A549 (cell line): ENCODE data around the gene VIPR2.

ENCODE experiments used
- JUN ChIP-seq, 2 experiments: fragments of >200 bp; sonication (Bioruptor Twin); formaldehyde crosslinking; IDR thresholded peaks; 2 replicates in 1 of 2; 3 replicates in 1 of 2; pipeline ENCODE4 v1.6.1; 2016 to 2017
- MAFK ChIP-seq: fragments of 450-650 bp; IDR thresholded peaks from 2 replicates; pipeline ENCODE4 v1.6.1; 2014; ENCODE audit not compliant: partially characterized antibody
- MAZ ChIP-seq: fragments of 150-350 bp; IDR thresholded peaks from 2 replicates; pipeline ENCODE4 v1.6.1; 2014; ENCODE audit warnings: antibody characterized with exemption, low read depth, low read length, borderline replicate concordance
- MYC ChIP-seq: IDR thresholded peaks from 2 replicates; pipeline ENCODE4 v1.6.1; 2012; ENCODE audit warnings: mild to moderate bottlenecking, inconsistent platforms, low read length, improper control_type of control experiment, borderline replicate concordance
- POLR2A ChIP-seq: IDR thresholded peaks from 2 replicates; pipeline ENCODE4 v1.6.1; 2012; ENCODE audit warnings: mild to moderate bottlenecking, low read length
- RCOR1 ChIP-seq: fragments of 150-350 bp; IDR thresholded peaks from 2 replicates; pipeline ENCODE4 v1.6.1; 2014; ENCODE audit warnings: antibody characterized with exemption, low read length, low read depth
- SMC3 ChIP-seq: fragments of >200 bp; sonication (Bioruptor Twin); formaldehyde crosslinking; IDR thresholded peaks from 3 replicates; pipeline ENCODE4 v1.6.1; 2018; ENCODE audit warnings: inconsistent platforms
- ZFP36 ChIP-seq: fragments of 450-650 bp; IDR thresholded peaks from 2 replicates; pipeline ENCODE4 v1.6.1; 2014; ENCODE audit warnings: borderline replicate concordance; ENCODE audit not compliant: partially characterized antibody
- TF ChIP-seq, protein P1 (sequence below): fragments of >200 bp; sonication (Bioruptor Twin); formaldehyde crosslinking; IDR thresholded peaks from 3 replicates; pipeline ENCODE4 v1.5.1; 2016
- TF ChIP-seq, protein P2 (sequence below): IDR thresholded peaks from 2 replicates; pipeline ENCODE4 v1.6.1; 2012
- TF ChIP-seq, protein P3 (sequence below): fragments of 150-350 bp; IDR thresholded peaks from 2 replicates; pipeline ENCODE4 v1.6.1; 2014; ENCODE audit warnings: low read depth, mild to moderate bottlenecking, low read length
- TF ChIP-seq, protein P4 (sequence below): fragments of 450-650 bp; IDR thresholded peaks from 2 replicates; pipeline ENCODE4 v1.6.1; 2014; ENCODE audit warnings: antibody characterized with exemption

DNA sequence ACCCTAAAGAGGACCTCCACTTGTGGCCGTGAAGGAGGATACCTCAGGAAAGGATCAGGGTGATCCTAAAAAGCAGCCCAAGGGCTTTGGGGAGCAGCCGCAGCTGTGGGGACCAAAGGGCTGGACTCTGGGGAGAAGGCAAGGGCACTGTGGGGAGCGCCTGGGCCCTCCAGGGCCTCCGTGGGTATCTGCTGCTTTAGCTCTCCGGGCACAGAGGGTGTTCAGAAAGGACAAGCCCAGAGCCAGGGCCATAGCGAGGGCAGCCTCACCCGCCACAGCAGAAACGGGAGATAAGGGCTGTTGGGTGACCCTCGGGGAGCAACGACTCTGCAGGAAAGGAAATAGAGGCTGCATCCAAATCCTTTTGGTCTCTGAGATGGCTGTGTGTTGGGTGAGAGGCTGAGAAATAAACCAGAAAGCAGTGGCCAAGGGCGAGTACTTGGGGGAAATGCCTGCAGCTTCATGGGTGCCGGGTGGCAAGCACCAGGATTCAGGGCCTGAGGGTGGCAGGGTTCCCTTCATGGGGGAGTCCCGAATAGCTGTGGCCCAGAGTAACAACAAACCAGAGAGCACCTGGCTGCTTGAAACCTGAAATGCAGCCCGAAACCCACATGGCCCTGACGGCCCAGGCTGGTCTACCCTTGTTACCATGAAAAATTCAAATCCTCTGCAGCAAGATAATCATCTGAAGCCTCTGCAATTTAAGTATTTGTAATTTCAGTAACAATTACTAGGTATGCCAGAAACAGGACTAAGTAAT is 95.2 kb downstream of the VIPR2 start:
- TF ChIP-seq, protein P1, sequence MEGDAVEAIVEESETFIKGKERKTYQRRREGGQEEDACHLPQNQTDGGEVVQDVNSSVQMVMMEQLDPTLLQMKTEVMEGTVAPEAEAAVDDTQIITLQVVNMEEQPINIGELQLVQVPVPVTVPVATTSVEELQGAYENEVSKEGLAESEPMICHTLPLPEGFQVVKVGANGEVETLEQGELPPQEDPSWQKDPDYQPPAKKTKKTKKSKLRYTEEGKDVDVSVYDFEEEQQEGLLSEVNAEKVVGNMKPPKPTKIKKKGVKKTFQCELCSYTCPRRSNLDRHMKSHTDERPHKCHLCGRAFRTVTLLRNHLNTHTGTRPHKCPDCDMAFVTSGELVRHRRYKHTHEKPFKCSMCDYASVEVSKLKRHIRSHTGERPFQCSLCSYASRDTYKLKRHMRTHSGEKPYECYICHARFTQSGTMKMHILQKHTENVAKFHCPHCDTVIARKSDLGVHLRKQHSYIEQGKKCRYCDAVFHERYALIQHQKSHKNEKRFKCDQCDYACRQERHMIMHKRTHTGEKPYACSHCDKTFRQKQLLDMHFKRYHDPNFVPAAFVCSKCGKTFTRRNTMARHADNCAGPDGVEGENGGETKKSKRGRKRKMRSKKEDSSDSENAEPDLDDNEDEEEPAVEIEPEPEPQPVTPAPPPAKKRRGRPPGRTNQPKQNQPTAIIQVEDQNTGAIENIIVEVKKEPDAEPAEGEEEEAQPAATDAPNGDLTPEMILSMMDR, result no peak
- TF ChIP-seq RCOR1, result no peak
- TF ChIP-seq, protein P2, sequence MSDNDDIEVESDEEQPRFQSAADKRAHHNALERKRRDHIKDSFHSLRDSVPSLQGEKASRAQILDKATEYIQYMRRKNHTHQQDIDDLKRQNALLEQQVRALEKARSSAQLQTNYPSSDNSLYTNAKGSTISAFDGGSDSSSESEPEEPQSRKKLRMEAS, result no peak
- no peak for TF ChIP-seq POLR2A
- no peak for TF ChIP-seq ZFP36
- no peak for TF ChIP-seq MAFK
- TF ChIP-seq, protein P3, sequence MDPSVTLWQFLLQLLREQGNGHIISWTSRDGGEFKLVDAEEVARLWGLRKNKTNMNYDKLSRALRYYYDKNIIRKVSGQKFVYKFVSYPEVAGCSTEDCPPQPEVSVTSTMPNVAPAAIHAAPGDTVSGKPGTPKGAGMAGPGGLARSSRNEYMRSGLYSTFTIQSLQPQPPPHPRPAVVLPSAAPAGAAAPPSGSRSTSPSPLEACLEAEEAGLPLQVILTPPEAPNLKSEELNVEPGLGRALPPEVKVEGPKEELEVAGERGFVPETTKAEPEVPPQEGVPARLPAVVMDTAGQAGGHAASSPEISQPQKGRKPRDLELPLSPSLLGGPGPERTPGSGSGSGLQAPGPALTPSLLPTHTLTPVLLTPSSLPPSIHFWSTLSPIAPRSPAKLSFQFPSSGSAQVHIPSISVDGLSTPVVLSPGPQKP, result no peak
- TF ChIP-seq SMC3, result no peak
- TF ChIP-seq JUN (IDR thresholded peaks at IDR 0.05), result no peak
- TF ChIP-seq, protein P4, sequence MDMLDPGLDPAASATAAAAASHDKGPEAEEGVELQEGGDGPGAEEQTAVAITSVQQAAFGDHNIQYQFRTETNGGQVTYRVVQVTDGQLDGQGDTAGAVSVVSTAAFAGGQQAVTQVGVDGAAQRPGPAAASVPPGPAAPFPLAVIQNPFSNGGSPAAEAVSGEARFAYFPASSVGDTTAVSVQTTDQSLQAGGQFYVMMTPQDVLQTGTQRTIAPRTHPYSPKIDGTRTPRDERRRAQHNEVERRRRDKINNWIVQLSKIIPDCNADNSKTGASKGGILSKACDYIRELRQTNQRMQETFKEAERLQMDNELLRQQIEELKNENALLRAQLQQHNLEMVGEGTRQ, result no peak
- no peak for TF ChIP-seq MYC
- no peak for TF ChIP-seq MAZ
